ENCODE measurements around the gene SMAP2. TPM values are rescaled to one million over a fixed set of nuclear protein-coding genes. Genes with fewer than 3 reads are reported as not detected.

Gene SMAP2
- total and polyA plus RNA-seq, 2 of the 4 experiments (the other 2 are of a cell fraction), result 30.1 to 31.0 TPM

DNA sequence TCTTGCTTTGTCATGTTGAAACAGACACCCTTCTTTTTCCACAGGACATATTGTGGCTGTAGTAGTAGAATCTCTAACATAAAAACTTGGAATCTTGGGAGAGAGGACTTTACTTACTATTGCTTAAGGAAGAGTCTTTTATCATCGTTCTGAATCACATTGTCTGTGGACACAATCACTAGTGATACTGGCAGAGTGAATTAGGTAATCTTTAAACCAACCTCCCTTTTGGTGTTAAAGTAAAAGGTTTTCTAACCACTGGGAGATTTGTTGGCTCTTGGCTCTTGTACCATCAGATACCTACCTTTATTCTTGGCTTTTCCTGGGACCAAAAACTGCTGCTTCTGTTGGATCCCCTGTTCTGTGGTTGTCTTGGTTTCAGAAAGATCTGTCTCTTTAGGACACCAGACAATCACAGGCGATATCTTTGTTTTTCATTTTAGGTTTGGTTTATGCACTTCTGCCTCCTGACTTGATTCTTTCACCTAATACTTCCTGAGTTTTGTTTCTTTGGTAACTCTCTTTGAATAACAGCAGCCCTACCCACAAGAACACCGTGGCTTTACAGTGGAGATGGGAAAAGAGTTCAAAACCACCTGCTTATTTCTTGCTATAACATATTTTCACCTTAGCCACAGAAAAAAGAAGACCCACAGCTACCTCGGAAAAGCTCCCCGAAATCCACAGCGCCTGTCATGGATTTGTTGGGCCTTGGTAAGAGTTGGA, 40.2 kb downstream of the SMAP2 start:
- BruUV-seq (replicated peaks), result no TSS peak

More for the DNA sequence above, 40.2 kb downstream of the SMAP2 start:
- Histone ChIP-seq H2AK5ac (ENCODE audit: low read depth, low read length) (no peak overlapping the region), H3K9me3 (ENCODE audit: control insufficient read depth, insufficient read depth, low read length) (no peaks in the 10 kb centered on the region), H3K9ac (ENCODE audit: low read depth, low read length) (no peak overlapping the region), H2BK15ac (ENCODE audit: low read depth, low read length) (no peak overlapping the region), H3K79me1 (ENCODE audit: low read depth in 1 of 2, low read length in 2 of 2) (peaks cover 12 to 23% of the 10 kb centered on the region in 2 experiments), H3K23ac (ENCODE audit: low read depth, low read length) (no peak overlapping the region), H3K14ac (replicated peaks; ENCODE audit: low read depth, low read length) (no peak overlapping the region), H3K56ac (ENCODE audit: extremely low read depth, insufficient read depth, low read length) (no peak overlapping the region), H3K4me3 (ENCODE audit: insufficient read depth, low read depth, low read length) (no peak overlapping the region), H2AFZ (replicated peaks; ENCODE audit: low read length, poor library complexity) (no peak overlapping the region), H4K91ac (ENCODE audit: insufficient read depth, low read depth, low read length) (no peak overlapping the region), H3K4ac (ENCODE audit: low read depth, low read length) (no peak overlapping the region), H3K27ac (ENCODE audit: insufficient read depth, low read length) (no peak overlapping the region), H2BK120ac (ENCODE audit: low read depth, low read length) (no peak overlapping the region), H4K20me1 (ENCODE audit: insufficient read depth, low read length) (no peaks in the 10 kb centered on the region), H2BK5ac (ENCODE audit: low read depth, low read length, poor library complexity, severe bottlenecking) (no peak overlapping the region), H2AK9ac (replicated peaks; ENCODE audit: low read depth, low read length, poor library complexity) (no peak overlapping the region), H4K8ac (ENCODE audit: low read depth in 2 of 2, low read length in 2 of 2) (no peak overlapping the region), H3K9me1 (ENCODE audit: insufficient read depth, low read length) (peaks cover 4% of the 10 kb centered on the region; the same call in 1 of the 2 replicates), H4K5ac (ENCODE audit: low read depth, low read length) (no peak overlapping the region), H3K18ac (ENCODE audit: low read depth, low read length) (no peak overlapping the region), H3K4me2 (ENCODE audit: low read depth, low read length) (no peak overlapping the region), H3K4me1 (ENCODE audit: control insufficient read depth, insufficient read depth, low read length) (no peaks in the 10 kb centered on the region), H3K27me3 (ENCODE audit: control insufficient read depth, insufficient read depth, low read length) (no peaks in the 10 kb centered on the region), H2BK20ac (ENCODE audit: low read depth, low read length) (no peak overlapping the region), H3K36me3 (ENCODE audit: control insufficient read depth, insufficient read depth, low read length) (peaks cover 27% of the 10 kb centered on the region)
- WGBS, 2 experiments (ENCODE audit: extremely low coverage in 2 of 2, insufficient read length in 1 of 2), result no CpG with 5 or more reads among the region's 6 CpGs
- ATAC-seq (ENCODE audit: low read depth) (no peak), DNase-seq (no peak)
- intact Hi-C loops (cut with micrococcal nuclease) (no loop called here), in situ Hi-C loops (cut with MboI; ENCODE audit: low sequenced_read_pairs) (no loop called here), dilution Hi-C loops (cut with HindIII; ENCODE audit: low sequenced_read_pairs, unreplicated experiment) (no loop called here)
- POLR2A ChIA-PET (ENCODE audit: unreplicated experiment), result no interaction called here
- TF ChIP-seq, protein P1, sequence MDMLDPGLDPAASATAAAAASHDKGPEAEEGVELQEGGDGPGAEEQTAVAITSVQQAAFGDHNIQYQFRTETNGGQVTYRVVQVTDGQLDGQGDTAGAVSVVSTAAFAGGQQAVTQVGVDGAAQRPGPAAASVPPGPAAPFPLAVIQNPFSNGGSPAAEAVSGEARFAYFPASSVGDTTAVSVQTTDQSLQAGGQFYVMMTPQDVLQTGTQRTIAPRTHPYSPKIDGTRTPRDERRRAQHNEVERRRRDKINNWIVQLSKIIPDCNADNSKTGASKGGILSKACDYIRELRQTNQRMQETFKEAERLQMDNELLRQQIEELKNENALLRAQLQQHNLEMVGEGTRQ (IDR thresholded peaks at IDR 0.05; ENCODE audit: low read depth, low read length), result no peak
- no peak for TF ChIP-seq RFX5 (IDR thresholded peaks at IDR 0.05; ENCODE audit: low read depth, low read length)
- no peak for TF ChIP-seq RAD21 (IDR thresholded peaks at IDR 0.05; ENCODE audit: low read length)
- TF ChIP-seq NFE2L2 (IDR thresholded peaks at IDR 0.05; ENCODE audit: low read depth, low read length), result no peak
- no peak for TF ChIP-seq RCOR1 (IDR thresholded peaks at IDR 0.05; ENCODE audit: insufficient replicate concordance, low read length)
- no peak for TF ChIP-seq MAFK (IDR thresholded peaks at IDR 0.05; ENCODE audit: low read depth, low read length)
- no peak for TF ChIP-seq MAZ (IDR thresholded peaks at IDR 0.05; ENCODE audit: borderline replicate concordance, low read depth, low read length)
- no peak for TF ChIP-seq CEBPB (IDR thresholded peaks at IDR 0.05; ENCODE audit: low read depth, low read length)
- TF ChIP-seq SMC3 (IDR thresholded peaks at IDR 0.05; ENCODE audit: low read depth, low read length), result no peak
- TF ChIP-seq, protein P2, sequence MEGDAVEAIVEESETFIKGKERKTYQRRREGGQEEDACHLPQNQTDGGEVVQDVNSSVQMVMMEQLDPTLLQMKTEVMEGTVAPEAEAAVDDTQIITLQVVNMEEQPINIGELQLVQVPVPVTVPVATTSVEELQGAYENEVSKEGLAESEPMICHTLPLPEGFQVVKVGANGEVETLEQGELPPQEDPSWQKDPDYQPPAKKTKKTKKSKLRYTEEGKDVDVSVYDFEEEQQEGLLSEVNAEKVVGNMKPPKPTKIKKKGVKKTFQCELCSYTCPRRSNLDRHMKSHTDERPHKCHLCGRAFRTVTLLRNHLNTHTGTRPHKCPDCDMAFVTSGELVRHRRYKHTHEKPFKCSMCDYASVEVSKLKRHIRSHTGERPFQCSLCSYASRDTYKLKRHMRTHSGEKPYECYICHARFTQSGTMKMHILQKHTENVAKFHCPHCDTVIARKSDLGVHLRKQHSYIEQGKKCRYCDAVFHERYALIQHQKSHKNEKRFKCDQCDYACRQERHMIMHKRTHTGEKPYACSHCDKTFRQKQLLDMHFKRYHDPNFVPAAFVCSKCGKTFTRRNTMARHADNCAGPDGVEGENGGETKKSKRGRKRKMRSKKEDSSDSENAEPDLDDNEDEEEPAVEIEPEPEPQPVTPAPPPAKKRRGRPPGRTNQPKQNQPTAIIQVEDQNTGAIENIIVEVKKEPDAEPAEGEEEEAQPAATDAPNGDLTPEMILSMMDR (conservative IDR thresholded peaks at IDR 0.05; ENCODE audit: low read depth, low read length), result no peak
- TF ChIP-seq, protein P3, sequence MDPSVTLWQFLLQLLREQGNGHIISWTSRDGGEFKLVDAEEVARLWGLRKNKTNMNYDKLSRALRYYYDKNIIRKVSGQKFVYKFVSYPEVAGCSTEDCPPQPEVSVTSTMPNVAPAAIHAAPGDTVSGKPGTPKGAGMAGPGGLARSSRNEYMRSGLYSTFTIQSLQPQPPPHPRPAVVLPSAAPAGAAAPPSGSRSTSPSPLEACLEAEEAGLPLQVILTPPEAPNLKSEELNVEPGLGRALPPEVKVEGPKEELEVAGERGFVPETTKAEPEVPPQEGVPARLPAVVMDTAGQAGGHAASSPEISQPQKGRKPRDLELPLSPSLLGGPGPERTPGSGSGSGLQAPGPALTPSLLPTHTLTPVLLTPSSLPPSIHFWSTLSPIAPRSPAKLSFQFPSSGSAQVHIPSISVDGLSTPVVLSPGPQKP (IDR thresholded peaks at IDR 0.05; ENCODE audit: borderline replicate concordance, low read depth, low read length), result no peak
- no peak for TF ChIP-seq BHLHE40 (IDR thresholded peaks at IDR 0.05; ENCODE audit: low read depth, low read length)
- no peak for TF ChIP-seq CHD1 (IDR thresholded peaks at IDR 0.05; ENCODE audit: low read depth, low read length)
- TF ChIP-seq MXI1 (IDR thresholded peaks at IDR 0.05; ENCODE audit: borderline replicate concordance, low read depth, low read length), result no peak
- TF ChIP-seq POLR2A (IDR thresholded peaks at IDR 0.05; ENCODE audit: low read depth, low read length), result no peak
- no peak for TF ChIP-seq FOS (IDR thresholded peaks at IDR 0.05; ENCODE audit: low read depth, low read length)
- CTCF ChIA-PET, result interaction anchor here (0.6 kb wide), 2 partner anchors 22 to 92 kb away, joined by 3 to 6 read pairs; no protein-coding TSS in a partner anchor

All from IMR-90 (cell line).